ENCODE data around the gene TMEM119. TPM values are rescaled to one million over a fixed set of nuclear protein-coding genes. Genes with fewer than 3 reads are reported as not detected.

TMEM119 gene
- total RNA-seq, 1 donor from 2014 or later, result 0.36 TPM

- no peak for TF ChIP-seq CTCF (IDR thresholded peaks at IDR 0.05; ENCODE audit: unreplicated experiment)
- peaks cover 14% of the 10 kb centered on the region for H3K27me3 Mint-ChIP-seq (ENCODE audit: unreplicated experiment)
- H3K27ac Mint-ChIP-seq (ENCODE audit: unreplicated experiment), result peak overlapping the region; percentile 36
- no peaks in the 10 kb centered on the region for H3K36me3 Mint-ChIP-seq (ENCODE audit: low read depth, unreplicated experiment)
- no peaks in the 10 kb centered on the region for H3K9me3 Mint-ChIP-seq (ENCODE audit: unreplicated experiment)
- DNase-seq (ENCODE audit: low spot score), result no peak
- no peak overlapping the region for H3K4me3 Mint-ChIP-seq (ENCODE audit: unreplicated experiment)
- H3K4me1 Mint-ChIP-seq (ENCODE audit: unreplicated experiment), result peaks cover 28% of the 10 kb centered on the region
Observed at GRCh38 chr12:108627134-108627920, 29.4 kb upstream of the TMEM119 start.

- no peak for TF ChIP-seq CTCF (IDR thresholded peaks at IDR 0.05; ENCODE audit: unreplicated experiment)
- Mint-ChIP-seq H3K4me1 (ENCODE audit: unreplicated experiment) (peaks cover 33% of the 10 kb centered on the region), H3K9me3 (ENCODE audit: unreplicated experiment) (no peaks in the 10 kb centered on the region), H3K4me3 (ENCODE audit: unreplicated experiment) (no peak overlapping the region), H3K27ac (ENCODE audit: unreplicated experiment) (peak overlapping the region; percentile 1), H3K27me3 (ENCODE audit: unreplicated experiment) (peaks cover 12% of the 10 kb centered on the region), H3K36me3 (ENCODE audit: low read depth, unreplicated experiment) (no peaks in the 10 kb centered on the region)
- DNase-seq (ENCODE audit: low spot score), result no peak
Observed at GRCh38 chr12:108625228-108625627, 27.3 kb upstream of the TMEM119 start.

GRCh38 chr12:108623577-108623976, 25.7 kb upstream of the TMEM119 start:
- Mint-ChIP-seq H3K27me3 (ENCODE audit: unreplicated experiment) (peaks cover 12% of the 10 kb centered on the region), H3K4me1 (ENCODE audit: unreplicated experiment) (peaks cover 32% of the 10 kb centered on the region), H3K9me3 (ENCODE audit: unreplicated experiment) (no peaks in the 10 kb centered on the region), H3K27ac (ENCODE audit: unreplicated experiment) (peak overlapping the region; percentile 91), H3K4me3 (ENCODE audit: unreplicated experiment) (peak overlapping the region; percentile 56), H3K36me3 (ENCODE audit: low read depth, unreplicated experiment) (no peaks in the 10 kb centered on the region)
- no peak for DNase-seq (ENCODE audit: low spot score)
- no peak for TF ChIP-seq CTCF (IDR thresholded peaks at IDR 0.05; ENCODE audit: unreplicated experiment)

GRCh38 chr12:108622921-108623514, 25.1 kb upstream of the TMEM119 start:
- TF ChIP-seq CTCF (IDR thresholded peaks at IDR 0.05; ENCODE audit: unreplicated experiment), result no peak
- peaks cover 27% of the 10 kb centered on the region for H3K4me1 Mint-ChIP-seq (ENCODE audit: unreplicated experiment)
- H3K27ac Mint-ChIP-seq (ENCODE audit: unreplicated experiment), result peak overlapping the region; percentile 98
- no peaks in the 10 kb centered on the region for H3K36me3 Mint-ChIP-seq (ENCODE audit: low read depth, unreplicated experiment)
- no peak overlapping the region for H3K4me3 Mint-ChIP-seq (ENCODE audit: unreplicated experiment)
- H3K9me3 Mint-ChIP-seq (ENCODE audit: unreplicated experiment), result no peaks in the 10 kb centered on the region
- peaks cover 12% of the 10 kb centered on the region for H3K27me3 Mint-ChIP-seq (ENCODE audit: unreplicated experiment)
- no peak for DNase-seq (ENCODE audit: low spot score)

GRCh38 chr12:108622421-108622820, 24.5 kb upstream of the TMEM119 start:
- peak; percentile 70 for DNase-seq (ENCODE audit: low spot score)
- Mint-ChIP-seq H3K27ac (ENCODE audit: unreplicated experiment) (peak overlapping the region; percentile 98), H3K4me3 (ENCODE audit: unreplicated experiment) (peak overlapping the region; percentile 76), H3K9me3 (ENCODE audit: unreplicated experiment) (no peaks in the 10 kb centered on the region), H3K36me3 (ENCODE audit: low read depth, unreplicated experiment) (no peaks in the 10 kb centered on the region), H3K27me3 (ENCODE audit: unreplicated experiment) (peaks cover 16% of the 10 kb centered on the region), H3K4me1 (ENCODE audit: unreplicated experiment) (peaks cover 27% of the 10 kb centered on the region)
- no peak for TF ChIP-seq CTCF (IDR thresholded peaks at IDR 0.05; ENCODE audit: unreplicated experiment)
